Fibroblast of lung (primary cell): ENCODE measurements around the gene C3AR1.

Source experiments
- CTCF ChIP-seq, 2 donors: IDR thresholded peaks in 1 of 2; conservative IDR thresholded peaks in 1 of 2; 1 replicate in 1 of 2; 2 replicates in 1 of 2; pipeline ENCODE4 v1.5.1; 2011 to 2012; ENCODE audit warnings: low read length in 2 of 2, control low read depth in 1 of 2, inconsistent platforms in 1 of 2, low read depth in 1 of 2, mild to moderate bottlenecking in 1 of 2
- EZH2 ChIP-seq: IDR thresholded peaks from 2 replicates; pipeline ENCODE4 v1.5.1; 2012; ENCODE audit warnings: low read length, control low read depth, mild to moderate bottlenecking; ENCODE audit errors: missing control alignments

- no peak for TF ChIP-seq CTCF (conservative IDR thresholded peaks at IDR 0.05 in 1 of 2, IDR thresholded peaks at IDR 0.05 in 1 of 2; ENCODE audit: low read depth in 1 of 2, low read length in 2 of 2)
- no peak for TF ChIP-seq EZH2
Measured at GRCh38 chr12:8080120-8080519, 14.0 kb upstream of the C3AR1 start.
